GM19043 (cell line): ENCODE measurements around the gene IGFBP5.

Experiments
- ATAC-seq: cut with Tn5 transposase; IDR thresholded peaks from one replicate; pipeline ENCODE4 v1.9.1; 2021; ENCODE audit warnings: low read depth; ENCODE audit not compliant: unreplicated experiment

Gene IGFBP5

GRCh38 chr2:216650626-216651257 lies 44.6 kb downstream of the IGFBP5 start:
- no peak for ATAC-seq

DNA sequence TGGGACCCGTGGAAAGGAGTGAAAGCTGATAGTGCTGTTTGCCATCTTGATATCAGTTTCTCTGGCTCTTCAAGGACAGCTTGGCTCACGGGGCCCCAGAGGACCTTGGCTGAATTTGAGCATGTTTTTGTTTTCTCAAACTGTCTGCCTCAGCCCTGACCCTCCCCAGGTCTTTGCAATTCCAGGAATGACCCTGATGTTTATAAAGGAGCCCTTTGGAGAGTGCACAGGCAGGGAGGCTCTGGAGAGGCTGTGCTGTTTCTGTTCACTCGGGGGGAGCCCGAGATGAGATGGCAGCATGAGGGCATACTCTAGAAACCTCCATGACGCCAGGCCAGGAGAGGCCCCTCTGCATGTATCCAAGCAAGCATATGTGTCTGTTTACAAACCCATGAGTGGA lies 45.8 kb downstream of the IGFBP5 start:
- ATAC-seq, result no peak

DNA sequence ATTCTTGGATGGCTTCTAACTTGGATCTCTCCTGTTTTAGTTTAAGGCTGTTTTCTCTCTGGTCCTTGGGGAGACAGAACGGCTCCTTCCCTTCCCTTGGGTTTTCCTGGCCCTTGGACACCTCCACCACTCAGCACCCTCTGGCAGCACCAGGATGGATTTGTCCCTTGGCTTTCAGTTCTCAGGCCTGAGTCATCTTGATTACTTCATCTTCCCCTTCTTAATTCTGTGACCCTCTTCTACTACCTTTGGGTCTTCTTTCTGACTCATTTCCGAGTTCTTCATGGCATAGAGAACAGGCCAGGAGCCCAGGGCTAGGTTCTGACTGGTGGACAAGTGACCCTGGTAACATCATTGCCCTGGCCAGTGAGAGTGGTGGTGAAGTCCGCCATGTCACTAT lies 47.2 kb downstream of the IGFBP5 start:
- no peak for ATAC-seq

DNA sequence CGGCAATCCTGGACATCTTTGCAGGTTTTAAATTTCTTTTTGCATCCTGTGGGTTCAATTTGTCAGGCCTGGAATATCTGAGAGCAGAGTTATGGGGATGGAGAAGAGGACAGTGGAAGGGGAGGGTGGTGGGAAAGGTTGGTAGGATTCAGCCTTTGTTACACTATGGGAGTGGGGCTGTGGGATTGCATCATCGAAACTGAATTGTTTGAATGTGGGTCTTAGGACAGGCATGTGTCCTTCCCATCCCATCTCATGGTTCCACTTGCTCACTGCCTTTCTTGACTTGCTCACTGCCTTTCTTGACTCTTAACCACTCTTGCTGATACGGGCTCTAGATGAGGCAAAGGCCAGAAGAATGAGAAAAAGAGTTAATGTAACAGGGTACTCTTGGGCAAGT lies 49.2 kb downstream of the IGFBP5 start:
- no peak for ATAC-seq

- ATAC-seq, result no peak
Observed at GRCh38 chr2:216645636-216645950, 49.8 kb downstream of the IGFBP5 start.

DNA sequence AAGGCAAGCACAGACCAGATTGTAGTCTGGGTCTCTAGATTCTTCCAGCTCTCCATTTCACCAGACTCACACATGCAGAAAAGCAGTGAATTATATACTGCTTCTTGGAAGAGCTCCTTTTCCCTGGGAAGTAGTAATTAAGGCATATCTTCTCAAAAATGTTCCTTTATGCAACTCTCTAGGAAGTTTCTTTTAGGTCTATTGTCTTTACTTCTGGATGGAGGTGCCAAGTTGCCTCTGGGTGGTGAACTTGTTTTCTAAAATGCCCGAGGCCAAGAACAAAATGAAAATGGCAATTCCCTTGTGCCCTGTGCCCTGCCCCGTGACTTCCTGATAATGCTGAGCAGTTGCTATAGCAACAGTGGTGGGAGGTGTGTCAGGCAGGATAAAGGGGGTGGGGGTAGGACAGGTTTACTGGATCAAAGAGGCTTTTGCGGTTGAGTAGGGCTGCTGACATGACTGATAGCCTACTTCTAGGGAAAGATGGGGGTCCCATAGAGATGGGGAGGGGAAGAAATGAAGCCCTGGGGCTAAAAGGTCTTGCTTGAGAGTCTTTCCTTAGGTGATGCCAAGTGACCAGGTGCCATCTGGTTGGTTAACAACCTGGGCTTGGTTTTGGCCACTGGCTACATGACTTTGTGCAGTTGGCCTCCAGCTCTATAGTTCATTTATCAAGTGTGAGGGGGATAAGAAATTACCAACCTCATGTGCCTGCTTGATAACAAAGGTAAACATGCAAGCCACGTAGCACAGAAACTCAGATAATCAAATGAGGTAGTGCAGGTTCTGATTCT lies 50.3 kb downstream of the IGFBP5 start:
- no peak for ATAC-seq

- no peak for ATAC-seq
Observed at GRCh38 chr2:216643986-216644659, 51.2 kb downstream of the IGFBP5 start.

- ATAC-seq, result no peak
Observed at GRCh38 chr2:216637472-216637871, 57.9 kb downstream of the IGFBP5 start.

DNA sequence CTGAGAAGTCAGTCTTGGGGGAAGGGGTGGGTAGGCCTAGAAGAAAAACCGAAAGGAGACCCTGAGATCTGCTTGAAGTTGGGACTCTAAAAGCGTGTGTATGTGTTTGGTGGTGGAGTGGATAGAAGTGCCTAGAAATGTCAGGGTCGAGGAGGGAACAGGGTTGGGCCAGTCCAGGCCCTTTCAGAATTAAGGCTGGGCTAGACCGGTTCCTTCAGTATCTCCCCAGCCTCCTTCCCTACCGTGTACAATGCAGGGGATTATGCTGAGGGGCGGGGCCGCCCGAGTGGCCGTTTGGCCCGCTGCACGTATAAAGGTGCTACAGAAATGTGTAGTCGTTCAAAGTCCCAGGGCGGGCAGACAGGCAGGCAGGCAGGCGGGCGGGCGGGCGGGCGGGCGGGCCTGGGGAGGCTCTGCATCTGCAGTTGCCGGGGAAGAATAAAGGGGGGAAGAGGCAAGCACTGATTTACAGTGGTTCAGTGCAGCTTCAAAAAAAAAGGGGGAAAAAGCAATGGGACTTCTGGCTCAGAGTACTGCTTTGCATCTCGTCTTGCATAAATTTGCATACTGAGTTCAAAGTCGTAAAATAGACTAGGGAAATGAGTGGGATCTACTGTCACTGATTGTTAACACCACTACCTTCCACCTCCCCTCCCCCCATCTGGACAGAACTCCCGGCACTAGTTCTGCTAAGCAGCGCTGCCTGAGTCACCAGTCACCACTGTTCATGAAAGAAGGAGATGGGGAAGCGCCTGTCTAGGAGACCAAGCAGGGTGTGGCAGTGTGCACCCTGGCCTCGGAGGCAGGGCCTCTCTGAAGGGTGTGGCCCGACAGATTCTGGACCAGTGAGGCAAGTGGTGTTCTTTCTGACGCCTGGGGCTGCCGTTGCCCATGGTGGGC lies 58.5 kb downstream of the IGFBP5 start:
- no peak for ATAC-seq

GRCh38 chr2:216635701-216636550 lies 59.4 kb downstream of the IGFBP5 start:
- ATAC-seq, result no peak

DNA sequence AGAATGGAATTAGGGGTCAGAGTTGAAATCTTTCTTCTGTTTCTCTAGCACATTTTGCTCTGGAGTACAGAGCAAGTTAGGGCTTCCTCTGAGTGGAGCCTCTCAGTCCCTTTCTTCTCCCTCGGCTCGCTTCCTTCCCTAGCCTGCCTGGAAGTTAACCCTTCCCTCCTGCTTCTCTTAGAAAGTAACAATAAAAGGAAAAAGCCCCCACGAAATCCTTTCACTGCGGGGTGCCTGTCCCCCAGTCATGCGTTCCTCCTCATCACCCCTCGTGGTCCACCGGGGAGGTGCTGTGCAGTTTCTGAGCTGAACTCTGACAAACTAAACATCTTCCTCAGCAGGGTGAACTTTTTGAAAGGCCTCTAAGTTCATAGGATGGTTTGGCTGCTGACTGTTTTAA lies 60.2 kb downstream of the IGFBP5 start:
- ATAC-seq, result no peak

GRCh38 chr2:216634370-216635148 lies 60.8 kb downstream of the IGFBP5 start:
- ATAC-seq, result no peak

DNA sequence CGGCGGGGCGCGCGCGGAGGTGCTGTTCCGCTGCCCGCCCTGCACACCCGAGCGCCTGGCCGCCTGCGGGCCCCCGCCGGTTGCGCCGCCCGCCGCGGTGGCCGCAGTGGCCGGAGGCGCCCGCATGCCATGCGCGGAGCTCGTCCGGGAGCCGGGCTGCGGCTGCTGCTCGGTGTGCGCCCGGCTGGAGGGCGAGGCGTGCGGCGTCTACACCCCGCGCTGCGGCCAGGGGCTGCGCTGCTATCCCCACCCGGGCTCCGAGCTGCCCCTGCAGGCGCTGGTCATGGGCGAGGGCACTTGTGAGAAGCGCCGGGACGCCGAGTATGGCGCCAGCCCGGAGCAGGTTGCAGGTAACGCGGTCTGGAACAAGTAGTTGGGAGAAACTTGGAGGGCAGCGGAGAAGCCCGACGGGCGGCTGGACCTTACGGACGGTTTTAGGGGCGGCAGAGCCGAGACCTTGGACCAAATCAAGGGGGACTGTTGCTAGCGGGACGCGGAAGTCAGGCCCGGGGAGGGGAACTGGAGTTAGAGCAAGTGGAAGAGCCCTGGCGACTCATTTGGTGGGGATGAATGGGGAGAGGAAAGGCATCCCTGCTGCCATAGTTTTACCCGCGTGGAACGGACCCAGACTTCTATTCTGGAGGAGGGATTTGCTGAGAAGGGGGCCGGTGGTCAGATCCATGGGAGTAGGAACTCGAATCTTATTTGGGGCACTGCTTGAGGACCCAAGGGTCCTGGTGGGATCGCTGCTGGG lies 61.6 kb downstream of the IGFBP5 start:
- no peak for ATAC-seq

GRCh38 chr2:216632952-216633615 lies 62.3 kb downstream of the IGFBP5 start, which contains the start of gene IGFBP2:
Gene IGFBP2 (plus strand): TSS chr2:216633420. CDS start chr2:216633524, 104 bp downstream.
- no peak for ATAC-seq

- ATAC-seq, result no peak
Observed at GRCh38 chr2:216632346-216632951, 62.9 kb downstream of the IGFBP5 start.

DNA sequence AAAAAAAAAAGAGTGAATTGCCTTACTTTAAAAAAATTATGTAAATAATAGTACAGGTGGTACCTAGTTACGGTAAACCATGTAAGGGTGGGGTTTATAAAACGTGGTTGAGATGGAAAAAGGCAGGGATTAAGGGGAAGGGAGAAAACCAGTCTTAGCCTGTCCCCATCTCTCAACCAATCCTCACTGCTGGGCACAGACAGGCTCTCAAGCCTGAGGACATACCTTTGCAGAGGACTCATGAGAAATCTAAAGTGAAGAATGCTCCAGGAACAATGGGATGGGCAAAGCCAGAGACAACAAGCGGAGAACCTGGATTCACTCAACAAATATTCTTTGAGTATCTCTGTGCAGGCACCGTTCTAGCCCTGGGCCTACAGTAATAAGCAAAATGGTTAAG lies 65.6 kb downstream of the IGFBP5 start:
- no peak for ATAC-seq

- no peak for ATAC-seq
Observed at GRCh38 chr2:216626875-216627245, 68.5 kb downstream of the IGFBP5 start.
